KOPT-K1 (cell line): ENCODE measurements around the gene SDR42E2.
"Not testable (repeated sequence)": the region's sequence is repeated elsewhere in the genome, so short reads cannot be mapped to it uniquely, and the experiment has no call there.

Experiments
- H3K27ac ChIP-seq: fragments of 200-600 bp; sonication (generic); 2 replicates; pipeline ENCODE4 v1.5.1; 2016; ENCODE audit warnings: antibody characterized with exemption, mild to moderate bottlenecking, low read depth, low read length; ENCODE audit not compliant: poor library complexity, severe bottlenecking
- H3K36me3 ChIP-seq: fragments of 200-600 bp; sonication (generic); 2 replicates; pipeline ENCODE4 v1.5.1; 2017; ENCODE audit warnings: antibody characterized with exemption, mild to moderate bottlenecking, low read length, moderate library complexity; ENCODE audit not compliant: insufficient read depth
- H3K9me3 ChIP-seq: fragments of 200-600 bp; sonication (generic); 2 replicates; pipeline ENCODE4 v1.5.1; 2017; ENCODE audit warnings: antibody characterized with exemption, low read length, mild to moderate bottlenecking; ENCODE audit not compliant: insufficient read depth, poor library complexity, severe bottlenecking

Gene SDR42E2

GRCh38 chr16:22193063-22193411, 30.7 kb downstream of the SDR42E2 start:
- no peaks in the 10 kb centered on the region for H3K36me3 ChIP-seq
- no peak overlapping the region for H3K27ac ChIP-seq
- no peaks in the 10 kb centered on the region for H3K9me3 ChIP-seq

- H3K9me3 ChIP-seq, result no peaks in the 10 kb centered on the region
- H3K36me3 ChIP-seq, result no peaks in the 10 kb centered on the region
- H3K27ac ChIP-seq, result no peak overlapping the region
These were observed 32.6 kb downstream of the SDR42E2 start for GRCh38 chr16:22194707-22195444.

DNA sequence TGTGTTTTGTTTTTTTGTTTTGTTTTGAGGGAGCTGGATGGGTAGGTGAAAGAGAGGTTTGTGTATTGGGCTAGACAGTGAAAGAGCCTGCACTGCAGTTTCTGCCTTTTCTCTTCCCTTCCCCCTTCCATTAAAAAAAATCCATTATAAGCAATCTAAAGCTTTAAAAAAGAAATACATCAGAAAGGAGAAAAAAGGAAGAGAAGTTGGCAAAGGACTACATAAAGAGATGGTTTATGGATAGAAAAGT, 33.1 kb downstream of the SDR42E2 start:
- Histone ChIP-seq H3K9me3 (no peaks in the 10 kb centered on the region), H3K27ac (no peak overlapping the region), H3K36me3 (no peaks in the 10 kb centered on the region)

GRCh38 chr16:22195695-22196558, 33.6 kb downstream of the SDR42E2 start:
- Histone ChIP-seq H3K9me3 (no peaks in the 10 kb centered on the region), H3K27ac (peak overlapping the region; percentile 60), H3K36me3 (no peaks in the 10 kb centered on the region)

DNA sequence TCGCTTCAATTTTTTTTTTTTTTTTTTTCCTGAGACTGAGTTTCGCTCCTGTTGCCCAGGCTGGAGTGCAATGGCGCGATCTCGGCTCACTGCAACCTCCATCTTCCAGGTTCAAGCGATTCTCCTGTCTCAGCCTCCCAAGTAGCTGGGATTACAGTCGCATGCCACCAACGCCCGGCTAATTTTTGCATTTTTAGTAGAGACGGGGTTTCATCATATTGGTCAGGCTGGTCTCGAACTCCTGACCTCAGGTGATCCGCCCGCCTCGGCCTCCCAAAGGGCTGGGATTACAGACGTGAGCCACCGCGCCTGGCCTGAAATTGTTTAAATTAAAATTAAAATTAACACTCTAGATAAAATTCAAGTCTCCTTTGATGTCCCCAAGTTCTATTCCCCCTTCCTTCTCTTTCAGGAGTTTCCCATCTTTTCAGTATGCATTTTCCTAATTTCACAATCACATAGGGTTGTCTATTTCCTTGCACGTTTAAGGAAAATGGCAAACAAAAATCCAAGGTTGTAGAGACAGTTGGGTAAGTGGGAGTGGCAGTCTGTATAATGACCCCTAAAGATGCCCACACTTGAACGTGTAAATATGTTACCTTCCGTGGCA, 34.4 kb downstream of the SDR42E2 start:
- not testable (repeated sequence) for H3K36me3 ChIP-seq, H3K27ac ChIP-seq, H3K9me3 ChIP-seq

GRCh38 chr16:22198547-22199293, 36.4 kb downstream of the SDR42E2 start:
- no peak overlapping the region for H3K27ac ChIP-seq
- no peaks in the 10 kb centered on the region for H3K36me3 ChIP-seq
- H3K9me3 ChIP-seq, result no peaks in the 10 kb centered on the region

GRCh38 chr16:22202261-22202637, 39.9 kb downstream of the SDR42E2 start:
- H3K9me3 ChIP-seq, result no peaks in the 10 kb centered on the region
- no peaks in the 10 kb centered on the region for H3K36me3 ChIP-seq
- H3K27ac ChIP-seq, result no peak overlapping the region

GRCh38 chr16:22203091-22203490, 40.8 kb downstream of the SDR42E2 start:
- H3K9me3 ChIP-seq, result no peaks in the 10 kb centered on the region
- no peaks in the 10 kb centered on the region for H3K36me3 ChIP-seq
- H3K27ac ChIP-seq, result no peak overlapping the region

DNA sequence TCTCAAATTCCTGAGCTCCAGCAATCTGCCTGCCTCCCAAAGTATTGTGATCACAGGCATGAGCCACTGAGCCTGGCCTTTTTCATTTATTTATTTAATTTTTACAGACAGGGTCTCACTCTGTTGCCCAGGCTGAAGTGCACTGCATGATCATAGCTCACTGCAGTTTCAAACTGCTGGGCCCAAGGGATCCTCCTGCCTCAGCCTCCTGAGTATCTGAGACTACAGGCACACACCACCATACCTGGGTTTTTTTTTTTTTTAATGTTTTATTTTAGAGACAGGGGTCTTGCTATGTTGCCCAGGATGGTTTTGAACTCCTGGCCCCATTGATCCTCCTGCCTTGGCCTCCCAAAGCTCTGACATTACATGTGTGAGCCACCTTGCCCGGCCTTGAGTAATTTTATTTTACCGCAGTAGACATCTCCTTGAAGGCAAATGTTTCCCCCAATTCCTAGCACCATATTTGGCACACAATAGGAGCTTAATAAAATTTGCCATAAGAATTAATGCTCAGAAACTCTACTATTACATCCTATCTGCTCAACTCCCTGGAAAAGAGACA, 41.9 kb downstream of the SDR42E2 start:
- no peak overlapping the region for H3K27ac ChIP-seq
- H3K9me3 ChIP-seq, result no peaks in the 10 kb centered on the region
- no peaks in the 10 kb centered on the region for H3K36me3 ChIP-seq

DNA sequence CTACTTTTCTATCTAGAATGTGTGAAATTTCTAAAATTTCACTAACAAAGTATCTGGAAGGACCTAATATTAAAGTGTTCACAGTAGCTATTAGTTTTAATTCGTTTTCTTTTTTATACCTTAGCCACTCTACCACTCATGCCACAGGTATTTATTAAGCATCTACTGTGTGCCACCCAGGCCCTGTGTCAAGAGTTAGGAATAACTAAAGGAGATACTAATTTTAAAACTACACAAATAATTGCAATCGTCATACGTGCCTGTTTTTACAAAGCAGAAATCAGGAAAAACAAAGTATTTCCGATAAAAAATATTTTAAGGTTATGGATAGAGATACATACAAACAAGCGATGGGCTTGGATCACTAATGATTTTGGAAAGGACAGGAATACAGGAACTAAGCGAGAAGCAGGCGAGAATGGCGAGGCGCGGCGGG, 43.3 kb downstream of the SDR42E2 start:
- H3K9me3 ChIP-seq, result no peaks in the 10 kb centered on the region
- H3K36me3 ChIP-seq, result peaks cover 5% of the 10 kb centered on the region; the same call in 1 of the 2 replicates
- peak overlapping the region; percentile 87 for H3K27ac ChIP-seq

- Histone ChIP-seq H3K27ac (peak within 1 kb of the TSS; percentile 87), H3K9me3 (no peaks in the 10 kb centered on the region), H3K36me3 (peaks cover 11% of the 10 kb centered on the region; the same call in 1 of the 2 replicates)
These were observed 43.9 kb downstream of the SDR42E2 start, which contains the start of gene EEF2K for GRCh38 chr16:22206013-22206841. Gene EEF2K, plus strand, starts transcription at chr16:22206278. Its CDS starts 19,452 bp downstream, at chr16:22225730.

GRCh38 chr16:22206842-22207714, 44.8 kb downstream of the SDR42E2 start:
- Histone ChIP-seq H3K36me3 (peaks cover 18% of the 10 kb centered on the region; the same call in 1 of the 2 replicates), H3K27ac (peak overlapping the region; percentile 87), H3K9me3 (no peaks in the 10 kb centered on the region)

DNA sequence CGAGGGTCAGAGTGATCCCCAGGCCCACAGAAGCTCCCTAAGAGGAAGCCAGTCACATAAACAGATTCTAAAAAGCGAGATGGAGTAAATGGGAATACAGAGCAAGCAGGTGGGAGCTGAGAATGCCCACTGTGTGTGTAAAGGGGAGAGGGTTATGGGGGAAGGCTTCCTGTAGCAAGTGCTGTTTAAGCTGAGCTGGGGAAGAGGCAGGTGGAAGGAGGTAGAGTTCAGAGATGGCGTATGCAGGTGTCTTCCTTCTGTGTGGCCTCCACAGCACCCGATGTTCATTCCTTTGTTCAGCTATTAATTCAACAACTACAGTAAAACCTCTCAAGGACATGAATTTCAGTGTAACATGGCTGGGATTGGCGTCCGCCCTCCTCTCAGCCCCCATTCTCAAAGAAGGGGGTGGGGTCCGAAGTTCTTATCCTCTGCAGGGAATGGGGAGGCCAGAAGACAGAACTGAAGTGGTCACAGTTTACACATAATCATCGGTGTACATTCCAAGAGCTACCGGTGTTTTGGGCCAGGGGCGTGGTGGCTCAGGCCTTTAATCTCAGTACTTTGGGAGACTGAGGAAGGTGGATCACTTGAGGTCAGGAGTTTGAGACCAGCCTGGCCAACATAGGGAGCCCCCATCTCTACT, 45.5 kb downstream of the SDR42E2 start:
- peaks cover 23% of the 10 kb centered on the region; the same call in 1 of the 2 replicates for H3K36me3 ChIP-seq
- H3K27ac ChIP-seq, result peak overlapping the region; percentile 87
- no peaks in the 10 kb centered on the region for H3K9me3 ChIP-seq
